Posterior cingulate gyrus (tissue), 11 donors: ENCODE measurements around the gene POLDIP3.
"Not testable (repeated sequence)": the region's sequence is repeated elsewhere in the genome, so short reads cannot be mapped to it uniquely, and the experiment has no call there.

ENCODE experiments used
- DNase-seq, 10 donors: peaks; one replicate each; pipeline versions ENCODE4 v3.0.0 to v3.0.0-alpha.2; 2020 to 2021; ENCODE audit warnings: mixed read lengths in 3 of 10
- intact Hi-C: fragments of 100-400 bp; cut with DNase I; formaldehyde crosslinking; loops from one replicate; pipeline ENCODE4 v1.15.1; 2023

Gene POLDIP3

GRCh38 chr22:42596863-42597530, 17.7 kb downstream of the POLDIP3 start:
- intact Hi-C loops = no loop called here
- DNase-seq = peak in 2 of 10 donors; percentile 67 to 83

DNA sequence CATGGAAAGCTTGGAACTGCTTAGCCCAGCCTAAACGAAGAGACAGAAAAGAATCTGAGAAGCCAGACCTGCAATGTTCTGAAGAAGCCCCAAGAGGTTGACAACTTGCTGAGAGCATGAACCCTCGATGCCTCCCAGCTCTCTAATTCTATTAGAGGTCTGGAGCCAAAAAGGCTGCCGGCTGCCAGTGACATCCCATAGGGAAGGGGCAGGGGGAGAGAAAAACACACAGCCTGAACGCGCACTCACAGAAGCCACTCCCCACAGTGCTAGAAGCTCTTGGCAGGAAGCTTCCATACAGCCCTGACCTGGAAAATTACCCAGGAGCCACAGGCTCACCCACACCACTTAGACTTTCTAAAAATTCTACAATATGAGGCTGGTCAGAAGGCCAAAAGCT, 18.3 kb downstream of the POLDIP3 start:
- peak in 2 of 10 donors; percentile 27 to 63 for DNase-seq
- intact Hi-C loops = no loop called here

DNA sequence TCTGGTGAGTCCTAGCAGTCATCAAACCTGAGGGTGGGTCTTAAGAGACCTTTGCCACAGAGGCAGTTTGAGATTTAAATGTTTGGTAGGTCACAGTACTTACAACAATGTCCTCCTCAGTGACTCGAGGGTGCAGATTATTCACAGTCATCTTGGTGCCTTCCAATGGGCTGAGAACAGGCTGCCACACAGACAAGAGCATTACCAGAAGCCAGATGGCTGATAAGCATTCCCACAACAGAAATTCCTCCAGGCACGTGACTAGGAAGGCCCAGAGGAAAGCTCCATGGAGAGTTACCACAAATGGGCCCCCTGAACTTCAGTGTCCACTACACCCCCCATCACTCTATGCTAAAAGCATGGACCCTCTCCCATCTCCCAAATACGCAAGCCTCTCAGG, 19.2 kb downstream of the POLDIP3 start:
- peak in 1 of 10 donors; percentile 3 for DNase-seq
- intact Hi-C loops = no loop called here

- peak in 3 of 10 donors; percentile 39 to 54 (median 45) for DNase-seq
- intact Hi-C loops = no loop called here
These were observed 22.7 kb downstream of the POLDIP3 start for GRCh38 chr22:42591987-42592386.

DNA sequence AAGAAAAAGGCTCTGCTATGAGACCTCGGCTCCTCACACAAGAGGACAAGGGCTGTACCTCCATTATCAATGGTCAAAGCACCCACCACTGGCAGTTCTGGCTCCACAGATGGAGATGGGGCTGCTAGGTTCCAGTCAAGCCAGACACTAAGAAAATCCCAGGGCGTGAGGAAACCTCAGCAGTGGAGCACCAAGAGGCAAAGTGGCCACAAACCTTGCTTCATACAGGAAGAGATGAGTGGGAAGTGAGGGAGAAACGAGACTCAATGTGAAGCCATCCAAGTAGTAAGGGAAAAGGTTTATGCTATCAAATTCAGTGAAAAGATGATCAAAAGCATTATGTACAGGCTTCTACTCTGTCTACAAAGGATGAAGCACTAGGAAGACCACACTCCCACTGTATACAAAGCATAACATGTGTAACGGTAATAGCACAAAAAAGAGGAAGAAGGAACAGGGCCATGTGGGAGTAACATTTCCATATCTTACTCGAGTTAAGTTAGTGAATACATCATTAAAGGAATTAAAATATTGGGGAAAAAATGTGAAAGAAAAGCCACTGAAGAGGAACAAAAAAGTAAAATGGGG, 27.0 kb downstream of the POLDIP3 start:
- intact Hi-C loops = no loop called here
- peak in 1 of 10 donors; percentile 25 for DNase-seq

- peak in 1 of 10 donors; percentile 18 for DNase-seq
- intact Hi-C loops = no loop called here
These were observed 28.3 kb downstream of the POLDIP3 start for GRCh38 chr22:42586381-42586780.

GRCh38 chr22:42585096-42585495, 29.6 kb downstream of the POLDIP3 start:
- peak in 3 of 10 donors; percentile 21 to 79 (median 67) for DNase-seq
- intact Hi-C loops = no loop called here

GRCh38 chr22:42584364-42584940, 30.2 kb downstream of the POLDIP3 start:
- intact Hi-C loops = no loop called here
- DNase-seq = peak in 3 of 10 donors; percentile 20 to 52 (median 47)

DNA sequence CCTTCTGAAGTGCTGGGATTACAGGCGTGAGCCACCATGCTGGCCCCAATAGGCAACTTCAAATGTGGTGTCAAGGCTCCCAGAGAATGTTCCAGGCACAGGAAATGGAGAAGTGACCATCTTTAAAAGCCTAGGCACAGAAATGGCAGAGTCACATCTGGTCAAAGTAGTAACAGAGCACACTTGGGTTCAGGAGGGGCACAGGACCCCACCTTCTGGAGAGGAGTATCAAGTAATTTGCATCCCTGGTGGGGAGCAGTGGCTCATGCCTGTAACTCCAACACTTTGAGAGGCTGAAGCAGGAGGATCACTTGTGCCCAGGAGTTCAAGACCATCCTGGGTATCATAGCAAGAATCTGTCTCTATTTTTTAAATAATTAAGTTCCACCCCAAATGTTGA, 31.7 kb downstream of the POLDIP3 start:
- DNase-seq = no peak
- intact Hi-C loops = no loop called here

DNA sequence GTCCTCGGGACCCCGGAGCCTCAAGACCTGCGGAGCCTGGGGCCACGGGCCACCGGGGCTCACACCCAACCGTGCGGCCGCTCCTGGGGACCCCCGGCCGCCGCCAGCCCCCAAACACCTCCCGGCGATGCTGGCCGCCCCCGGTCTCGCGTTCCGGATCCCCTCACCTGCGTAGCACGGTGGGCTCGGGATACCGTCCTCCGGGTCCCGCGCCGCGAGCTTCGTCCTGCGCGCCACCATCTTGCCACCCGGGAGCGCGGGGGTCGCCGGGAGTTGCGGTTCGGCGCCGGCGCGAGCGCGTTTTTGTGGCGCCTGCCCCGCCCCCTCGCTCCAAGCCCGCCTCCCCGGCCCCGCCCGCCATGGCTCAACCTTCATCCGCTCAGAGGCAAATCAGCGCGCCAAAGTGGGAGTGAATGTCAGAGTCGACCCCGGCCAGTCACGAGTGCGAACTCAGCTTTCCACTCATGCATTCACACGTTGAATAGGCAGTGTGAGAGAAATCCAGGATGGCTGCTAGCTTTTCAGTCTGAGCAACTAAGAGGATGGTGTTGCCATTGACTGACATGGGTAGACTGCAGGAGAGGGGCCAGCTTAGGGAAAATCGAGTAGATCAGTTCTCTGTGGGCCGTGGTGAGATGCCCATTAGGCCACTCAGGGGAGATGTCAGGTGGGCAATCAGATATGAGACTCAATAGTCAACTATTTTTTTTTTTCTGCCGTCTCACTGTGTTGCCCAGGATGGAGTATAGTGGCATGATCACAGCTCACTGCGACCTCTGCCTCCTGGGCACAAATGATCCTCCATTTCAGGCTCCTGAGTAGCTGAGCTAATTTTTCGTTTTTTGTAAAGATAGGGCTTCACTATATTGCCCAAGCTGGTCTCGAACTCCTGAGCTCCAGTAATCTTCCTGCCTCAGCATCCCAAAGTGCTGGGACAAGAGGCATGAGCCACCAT, 32.6 kb downstream of the POLDIP3 start:
- intact Hi-C loops = no loop called here
- DNase-seq = peak; percentile 64 to 97 (median 78)

GRCh38 chr22:42581194-42581761, 33.4 kb downstream of the POLDIP3 start:
- intact Hi-C loops, DNase-seq: not testable (repeated sequence)

DNA sequence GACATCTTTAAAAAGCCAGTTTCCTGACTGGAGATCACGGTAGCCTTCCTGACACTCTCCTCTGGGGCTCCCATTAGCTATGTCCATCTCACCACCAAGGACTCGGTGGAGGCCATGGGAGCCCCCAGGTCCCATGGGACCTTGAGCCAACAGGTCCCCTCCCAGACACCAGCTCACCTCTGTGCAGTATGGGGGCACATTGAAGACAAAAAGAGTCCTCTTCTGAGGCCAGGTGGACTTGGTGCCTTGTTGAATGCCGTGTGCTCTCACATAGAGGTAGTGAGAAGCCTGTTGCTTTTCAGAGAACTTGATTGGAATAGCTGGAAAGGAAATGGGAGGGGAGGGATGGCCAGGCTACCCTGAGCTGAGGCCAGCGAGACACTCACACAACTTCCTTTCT, 34.6 kb downstream of the POLDIP3 start:
- peak in 3 of 10 donors; percentile 12 to 42 (median 12) for DNase-seq
- intact Hi-C loops = not testable (repeated sequence)

- intact Hi-C loops = no loop called here
- peak in 2 of 10 donors; percentile 70 to 78 for DNase-seq
These were observed 37.0 kb downstream of the POLDIP3 start for GRCh38 chr22:42577623-42578240.

DNA sequence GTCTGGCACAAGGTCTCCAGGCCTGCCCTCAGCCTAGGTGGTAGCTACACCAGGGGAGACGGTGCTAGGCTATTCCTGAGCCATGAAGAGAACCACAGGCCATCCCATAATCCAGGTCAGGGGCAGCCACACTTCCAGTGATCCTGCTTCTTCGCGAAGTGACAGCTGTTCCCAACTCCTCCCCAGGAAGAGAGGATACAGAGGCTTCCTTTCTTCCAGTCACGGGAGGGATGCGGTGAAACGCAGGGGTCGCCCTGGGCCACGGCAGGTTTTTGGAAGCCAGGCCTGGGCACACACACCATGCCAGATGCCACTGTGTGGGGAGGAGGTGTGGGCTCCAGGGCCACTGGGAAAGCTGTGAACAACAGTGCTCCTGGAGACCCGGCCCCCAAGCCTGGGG, 37.5 kb downstream of the POLDIP3 start:
- DNase-seq = peak in 2 of 10 donors; percentile 45 to 57

DNA sequence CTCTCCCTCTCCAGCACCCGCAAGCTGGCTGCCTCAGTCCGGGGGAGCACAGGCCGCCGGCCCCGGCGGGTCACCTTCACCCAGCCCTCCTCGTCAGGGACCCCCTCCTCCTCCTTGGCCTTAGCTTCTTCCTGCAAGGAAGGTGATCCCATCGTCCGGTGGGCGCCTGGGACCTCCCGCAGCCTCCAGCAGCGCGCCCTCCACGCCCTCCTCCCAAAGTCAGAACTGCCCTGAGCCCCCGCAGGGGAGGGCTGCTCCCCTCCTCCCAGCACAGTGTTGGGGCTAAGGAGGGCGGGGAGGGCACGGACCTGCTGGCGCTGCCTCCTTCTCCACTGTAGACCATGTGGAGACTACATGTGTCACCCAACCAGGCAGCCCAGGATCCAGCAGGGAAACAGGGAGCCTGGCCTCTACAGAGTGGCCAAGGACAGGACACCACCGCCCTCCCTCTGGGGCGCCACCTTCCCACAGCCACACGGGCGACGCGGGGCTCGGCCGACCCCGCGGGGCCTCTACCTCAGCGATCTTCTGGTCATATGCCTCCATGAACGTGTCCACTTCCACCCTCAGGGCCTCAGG, 38.6 kb downstream of the POLDIP3 start:
- intact Hi-C loops = not testable (repeated sequence)
- DNase-seq = peak in 2 of 10 donors; percentile 58 to 66

More for the DNA sequence above, 37.5 kb downstream of the POLDIP3 start:
- intact Hi-C loops = not testable (repeated sequence)

- DNase-seq = peak in 3 of 10 donors; percentile 20 to 79 (median 66)
- intact Hi-C loops = not testable (repeated sequence)
These were observed 40.2 kb downstream of the POLDIP3 start for GRCh38 chr22:42574468-42574867.

- DNase-seq, intact Hi-C loops: not testable (repeated sequence)
These were observed 40.6 kb downstream of the POLDIP3 start for GRCh38 chr22:42574046-42574445.

- intact Hi-C loops = not testable (repeated sequence)
These were observed 43.6 kb downstream of the POLDIP3 start for GRCh38 chr22:42571068-42571467.

DNA sequence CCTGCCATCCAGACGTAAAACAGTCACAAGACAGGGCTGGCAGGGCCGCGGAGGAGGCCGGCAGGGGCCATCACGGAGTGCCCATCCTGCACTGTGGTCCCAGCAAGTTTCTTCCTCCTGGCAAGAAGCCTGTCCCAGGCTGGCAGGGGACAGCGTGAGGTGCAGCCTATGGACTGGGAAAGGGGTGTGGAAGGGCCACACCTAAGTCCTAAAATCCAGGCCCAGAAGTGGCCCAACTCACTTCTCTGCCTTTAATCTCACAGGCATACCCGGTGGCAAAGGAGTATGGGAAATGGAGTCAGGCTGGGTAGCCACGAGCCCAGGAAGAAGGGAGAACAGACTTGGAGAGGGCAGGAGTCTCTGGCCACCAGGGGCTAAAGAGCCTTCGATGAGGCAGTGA, 44.1 kb downstream of the POLDIP3 start:
- DNase-seq = peak in 2 of 10 donors; percentile 21 to 60
- intact Hi-C loops = not testable (repeated sequence)

More at GRCh38 chr22:42571068-42571467, 43.6 kb downstream of the POLDIP3 start:
- peak in 3 of 10 donors; percentile 30 to 75 (median 39) for DNase-seq
